SK-N-MC (cell line): Measurements from ENCODE around the gene KLF13.

Experiments used
- DNase-seq: peaks from one replicate; pipeline ENCODE4 v3.0.0-alpha.2; 2011; ENCODE audit warnings: low read depth, low spot score
- H3K27ac ChIP-seq: fragments of 200-600 bp; sonication (generic); 2 replicates; pipeline ENCODE4 v1.5.1; 2016; ENCODE audit warnings: mixed run types
- H3K36me3 ChIP-seq: fragments of 200-600 bp; sonication (generic); 2 replicates; pipeline ENCODE4 v1.6.1; 2017; ENCODE audit warnings: antibody characterized with exemption, low read length, mixed read lengths; ENCODE audit not compliant: insufficient read depth
- H3K4me3 ChIP-seq: fragments of 200-600 bp; sonication (generic); 2 replicates; pipeline ENCODE4 v1.5.1; 2016
- H3K9ac ChIP-seq: fragments of 200-600 bp; sonication (generic); 2 replicates; pipeline ENCODE4 v1.8.0; 2017; ENCODE audit warnings: mixed run types, mixed read lengths; ENCODE audit not compliant: insufficient read length
- H3K9me3 ChIP-seq: fragments of 200-600 bp; sonication (generic); 2 replicates; pipeline ENCODE4 v1.6.1; 2017; ENCODE audit warnings: low read depth, mild to moderate bottlenecking, antibody characterized with exemption, low read length, moderate library complexity, mixed read lengths
- EZH2 ChIP-seq: fragments of 200-600 bp; sonication (generic); IDR thresholded peaks from one replicate; pipeline ENCODE4 v1.6.1; 2017; ENCODE audit warnings: antibody characterized with exemption
- FOXP2 ChIP-seq: optimal IDR thresholded peaks from 2 replicates; pipeline ENCODE3; 2011; ENCODE audit warnings: mild to moderate bottlenecking, moderate library complexity; ENCODE audit not compliant: insufficient read depth; ENCODE audit errors: extremely low read length, control extremely low read depth
- POLR2AphosphoS5 ChIP-seq: IDR thresholded peaks from 2 replicates; pipeline ENCODE4 v1.6.1; 2012; ENCODE audit warnings: mild to moderate bottlenecking, low read depth, low read length, borderline replicate concordance

KLF13 gene

DNA sequence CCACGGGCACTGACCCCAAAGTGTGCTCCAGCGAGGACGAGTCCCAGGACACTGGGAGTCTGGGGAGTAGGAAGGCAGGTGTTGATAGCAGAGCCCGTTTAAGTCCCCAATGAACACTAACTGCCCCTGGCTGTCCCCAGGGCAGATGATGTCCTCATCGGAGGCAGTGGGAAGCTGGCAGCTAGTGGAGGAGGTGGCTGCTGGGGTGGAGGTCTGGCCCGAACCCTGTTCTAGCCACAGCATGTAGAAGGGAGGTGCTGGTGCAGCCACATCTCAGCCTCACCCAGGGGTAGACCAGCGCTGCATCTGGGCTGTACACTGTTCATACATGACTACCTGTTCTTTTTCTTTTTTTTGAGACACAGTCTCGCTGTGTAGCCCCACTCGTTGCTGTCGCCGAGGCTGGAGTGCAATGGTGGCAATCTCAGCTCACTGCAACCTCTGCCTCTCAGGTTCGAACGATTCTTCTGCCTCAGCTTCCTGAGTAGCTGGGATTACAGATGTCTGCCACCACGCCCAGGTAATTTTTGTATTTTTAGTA is 51.8 kb downstream of the KLF13 start:
- no peak overlapping the region for H3K4me3 ChIP-seq
- TF ChIP-seq EZH2, result no peak
- TF ChIP-seq FOXP2, result no peak
- no peak for TF ChIP-seq POLR2AphosphoS5
- DNase-seq, result no peak
- no peak overlapping the region for H3K9ac ChIP-seq
- H3K27ac ChIP-seq, result no peak overlapping the region
- H3K36me3 ChIP-seq, result no peaks in the 10 kb centered on the region
- H3K9me3 ChIP-seq, result no peaks in the 10 kb centered on the region

DNA sequence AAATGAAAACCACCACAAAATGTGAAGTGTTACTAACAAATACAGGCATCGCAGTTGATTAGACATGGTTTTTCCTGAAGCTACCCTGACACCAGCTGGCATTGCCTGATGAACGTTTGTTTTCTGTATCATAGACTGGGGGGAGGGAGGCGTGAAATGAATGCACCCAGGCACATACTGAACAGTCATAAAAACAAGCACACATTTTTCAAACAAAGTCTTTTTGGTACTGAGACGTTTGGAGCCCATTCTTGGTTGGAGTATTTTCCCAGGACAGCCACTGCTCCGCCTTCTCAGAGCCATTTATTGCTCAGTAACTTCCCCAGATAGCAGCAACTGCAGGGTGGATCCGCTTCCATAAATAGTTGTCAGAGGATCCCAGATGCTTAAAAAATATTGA is 52.4 kb downstream of the KLF13 start:
- no peak for DNase-seq
- no peak overlapping the region for H3K4me3 ChIP-seq
- H3K9ac ChIP-seq, result no peak overlapping the region
- no peak overlapping the region for H3K27ac ChIP-seq
- no peaks in the 10 kb centered on the region for H3K36me3 ChIP-seq
- H3K9me3 ChIP-seq, result no peaks in the 10 kb centered on the region
- TF ChIP-seq POLR2AphosphoS5 (no peak), EZH2 (no peak), FOXP2 (no peak)

GRCh38 chr15:31379577-31379976 is 52.9 kb downstream of the KLF13 start:
- DNase-seq, result no peak
- H3K9ac ChIP-seq, result no peak overlapping the region
- H3K27ac ChIP-seq, result no peak overlapping the region
- H3K4me3 ChIP-seq, result no peak overlapping the region
- no peaks in the 10 kb centered on the region for H3K36me3 ChIP-seq
- H3K9me3 ChIP-seq, result no peaks in the 10 kb centered on the region
- TF ChIP-seq POLR2AphosphoS5 (no peak), EZH2 (no peak), FOXP2 (no peak)

DNA sequence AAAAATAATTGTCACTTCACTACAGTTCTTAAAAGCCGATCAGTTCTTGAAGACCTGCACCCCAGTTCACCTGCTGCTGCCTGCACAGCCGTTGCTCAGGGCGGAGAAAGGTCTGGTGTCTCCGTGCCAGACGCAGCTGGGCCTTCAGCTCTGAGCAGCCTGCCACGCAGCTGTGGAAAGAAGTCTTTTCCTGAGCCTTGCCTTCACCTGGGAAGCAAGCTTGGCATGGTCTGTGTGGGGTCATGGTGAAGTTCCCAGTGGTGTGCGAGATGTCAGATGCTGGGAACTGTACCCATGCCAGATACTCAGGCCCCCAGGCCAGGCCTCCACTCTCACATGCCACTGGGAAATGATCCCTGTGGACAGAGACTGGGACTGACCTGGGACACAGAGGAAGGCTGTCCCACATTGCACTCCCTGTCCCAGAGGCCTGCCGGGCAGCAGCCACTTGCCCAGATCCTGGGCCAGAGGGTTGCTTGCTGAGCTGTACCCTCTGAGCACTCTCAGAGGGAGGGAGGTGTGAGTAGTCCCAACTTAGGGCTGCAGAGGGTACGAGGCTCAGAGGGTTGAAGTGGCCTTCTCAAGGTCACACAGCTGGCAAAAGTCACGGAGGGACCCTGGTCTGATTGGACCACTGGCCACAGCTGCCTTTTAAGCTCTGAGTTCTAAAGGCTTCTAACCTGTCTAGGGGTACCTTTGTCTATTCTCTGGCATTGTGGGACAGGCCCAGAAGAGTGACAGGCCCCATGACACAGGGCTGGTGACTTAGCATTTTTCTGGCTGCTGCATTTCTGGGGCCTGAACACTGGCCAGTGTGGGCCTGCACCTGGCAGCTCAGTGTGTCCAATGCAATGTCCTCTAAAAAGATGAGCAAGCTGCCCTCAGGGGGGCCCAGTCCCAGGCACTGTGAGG is 55.4 kb downstream of the KLF13 start:
- TF ChIP-seq FOXP2 (no peak), POLR2AphosphoS5 (no peak), EZH2 (no peak)
- no peak for DNase-seq
- no peaks in the 10 kb centered on the region for H3K36me3 ChIP-seq

GRCh38 chr15:31382713-31383045 is 56.0 kb downstream of the KLF13 start:
- no peak for DNase-seq
- H3K9me3 ChIP-seq, result no peaks in the 10 kb centered on the region
- H3K36me3 ChIP-seq, result no peaks in the 10 kb centered on the region
- TF ChIP-seq EZH2 (no peak), FOXP2 (no peak), POLR2AphosphoS5 (no peak)
- no peak overlapping the region for H3K9ac ChIP-seq
- no peak overlapping the region for H3K27ac ChIP-seq
- no peak overlapping the region for H3K4me3 ChIP-seq

More for the DNA sequence above, 55.4 kb downstream of the KLF13 start:
- Histone ChIP-seq H3K9me3 (no peaks in the 10 kb centered on the region), H3K27ac (no peak overlapping the region), H3K9ac (no peak overlapping the region), H3K4me3 (no peak overlapping the region)

- TF ChIP-seq POLR2AphosphoS5 (no peak), FOXP2 (no peak), EZH2 (no peak)
- Histone ChIP-seq H3K27ac (no peak overlapping the region), H3K36me3 (no peaks in the 10 kb centered on the region), H3K4me3 (no peak overlapping the region), H3K9me3 (no peaks in the 10 kb centered on the region), H3K9ac (no peak overlapping the region)
- no peak for DNase-seq
Measured at GRCh38 chr15:31383139-31383538, 56.5 kb downstream of the KLF13 start.

GRCh38 chr15:31384568-31384967 is 57.9 kb downstream of the KLF13 start:
- H3K9ac ChIP-seq, result no peak overlapping the region
- H3K36me3 ChIP-seq, result no peaks in the 10 kb centered on the region
- no peaks in the 10 kb centered on the region for H3K9me3 ChIP-seq
- no peak for DNase-seq
- H3K4me3 ChIP-seq, result no peak overlapping the region
- TF ChIP-seq EZH2 (no peak), FOXP2 (no peak), POLR2AphosphoS5 (no peak)
- no peak overlapping the region for H3K27ac ChIP-seq

- TF ChIP-seq FOXP2, result no peak
- TF ChIP-seq POLR2AphosphoS5, result no peak
- TF ChIP-seq EZH2, result no peak
- Histone ChIP-seq H3K4me3 (no peak overlapping the region), H3K27ac (no peak overlapping the region), H3K36me3 (no peaks in the 10 kb centered on the region), H3K9me3 (no peaks in the 10 kb centered on the region), H3K9ac (no peak overlapping the region)
- DNase-seq, result no peak
Measured at GRCh38 chr15:31385736-31386135, 59.1 kb downstream of the KLF13 start.
